Neural progenitor cell (in vitro differentiated cells): ENCODE results near the gene TSACC.

Experiments
- EZH2 ChIP-seq: fragments of 200-600 bp; sonication (generic); IDR thresholded peaks from 2 replicates; pipeline ENCODE4 v1.6.1; 2017; ENCODE audit warnings: antibody characterized with exemption, mild to moderate bottlenecking, moderate library complexity
- TF ChIP-seq, protein P1 (sequence below): fragments of 200-600 bp; sonication (generic); IDR thresholded peaks from 2 replicates; pipeline ENCODE4 v1.5.1; 2017; ENCODE audit warnings: antibody characterized with exemption, mild to moderate bottlenecking

DNA sequence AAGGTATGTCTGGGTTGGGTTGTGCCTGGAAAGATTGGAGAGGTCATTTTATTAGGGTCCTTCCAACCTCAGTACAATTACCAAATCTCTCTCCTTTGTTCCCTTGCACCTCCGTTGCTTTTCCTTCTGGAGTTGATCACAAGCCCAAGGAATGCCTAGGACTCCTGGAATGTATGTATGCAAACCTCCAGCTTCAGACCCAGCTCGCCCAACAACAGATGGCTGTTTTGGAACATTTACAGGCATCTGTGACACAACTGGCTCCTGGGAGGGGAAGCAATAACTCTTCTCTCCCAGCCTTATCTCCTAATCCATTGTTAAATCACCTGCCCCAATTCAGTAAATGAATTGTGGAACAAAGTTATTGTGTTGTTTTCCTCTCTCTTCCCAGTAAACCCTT is 8.3 kb downstream of the TSACC start:
- TF ChIP-seq, protein P1, sequence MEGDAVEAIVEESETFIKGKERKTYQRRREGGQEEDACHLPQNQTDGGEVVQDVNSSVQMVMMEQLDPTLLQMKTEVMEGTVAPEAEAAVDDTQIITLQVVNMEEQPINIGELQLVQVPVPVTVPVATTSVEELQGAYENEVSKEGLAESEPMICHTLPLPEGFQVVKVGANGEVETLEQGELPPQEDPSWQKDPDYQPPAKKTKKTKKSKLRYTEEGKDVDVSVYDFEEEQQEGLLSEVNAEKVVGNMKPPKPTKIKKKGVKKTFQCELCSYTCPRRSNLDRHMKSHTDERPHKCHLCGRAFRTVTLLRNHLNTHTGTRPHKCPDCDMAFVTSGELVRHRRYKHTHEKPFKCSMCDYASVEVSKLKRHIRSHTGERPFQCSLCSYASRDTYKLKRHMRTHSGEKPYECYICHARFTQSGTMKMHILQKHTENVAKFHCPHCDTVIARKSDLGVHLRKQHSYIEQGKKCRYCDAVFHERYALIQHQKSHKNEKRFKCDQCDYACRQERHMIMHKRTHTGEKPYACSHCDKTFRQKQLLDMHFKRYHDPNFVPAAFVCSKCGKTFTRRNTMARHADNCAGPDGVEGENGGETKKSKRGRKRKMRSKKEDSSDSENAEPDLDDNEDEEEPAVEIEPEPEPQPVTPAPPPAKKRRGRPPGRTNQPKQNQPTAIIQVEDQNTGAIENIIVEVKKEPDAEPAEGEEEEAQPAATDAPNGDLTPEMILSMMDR, result no peak
- TF ChIP-seq EZH2, result no peak
